Right atrium auricular region (tissue), 2 donors: ENCODE results near the gene XIRP1. TPM values are rescaled to one million over a fixed set of nuclear protein-coding genes. Genes with fewer than 3 reads are reported as not detected.

Source experiments
- DNase-seq: peaks from one replicate; pipeline ENCODE4 v3.0.0-alpha.2; 2019; ENCODE audit warnings: low spot score
- H3K27ac ChIP-seq, 2 donors: fragments of 200-600 bp; sonication (generic); 1 replicate in 1 of 2; 2 replicates in 1 of 2; pipeline ENCODE4 v1.5.1; 2016 to 2019
- H3K27me3 ChIP-seq, 2 donors: fragments of 200-600 bp; sonication (generic); one replicate each; pipeline versions ENCODE4 v1.5.1 to v1.6.0; 2017 to 2019
- H3K36me3 ChIP-seq: fragments of 200-600 bp; sonication (generic); one replicate; pipeline ENCODE4 v1.5.1; 2016
- H3K4me1 ChIP-seq, 2 donors: fragments of 200-600 bp; sonication (generic); one replicate each; pipeline versions ENCODE4 v1.5.1 to v1.6.0; 2017 to 2019
- H3K4me3 ChIP-seq, 2 donors: fragments of 200-600 bp; sonication (generic); 1 replicate in 1 of 2; 2 replicates in 1 of 2; pipeline ENCODE4 v1.5.1; 2017 to 2019; ENCODE audit warnings: mild to moderate bottlenecking in 1 of 2, moderate library complexity in 1 of 2
- H3K9me3 ChIP-seq, 2 donors: fragments of 200-600 bp; sonication (generic); one replicate each; pipeline ENCODE4 v1.5.1; 2019
- CTCF ChIP-seq, 2 donors: fragments of 200-600 bp; sonication (generic); IDR thresholded peaks; one replicate each; pipeline ENCODE4 v1.5.1; 2019; ENCODE audit warnings: antibody characterized with exemption in 2 of 2
- total RNA-seq, 2 donors: library from RNA; depleted of rRNA; stranded (reverse); fragments of >200 nt; gene quantifications; one replicate each; pipeline ENCODE4 v1.1.0, GENCODE V29; 2016

The XIRP1 gene
- total RNA-seq, 2 donors from 2014 or later = 319 to 1,274 TPM

GRCh38 chr3:39153977-39154279 lies 38.5 kb downstream of the XIRP1 start:
- H3K27me3 ChIP-seq = no peaks in the 10 kb centered on the region
- H3K36me3 ChIP-seq = no peaks in the 10 kb centered on the region
- H3K9me3 ChIP-seq = no peaks in the 10 kb centered on the region
- TF ChIP-seq CTCF (IDR thresholded peaks at IDR 0.05) = no peak
- peaks cover 0 to 52% of the 10 kb centered on the region in 2 donors for H3K4me1 ChIP-seq
- H3K4me3 ChIP-seq = peak overlapping the region; percentile 91 to 93
- H3K27ac ChIP-seq = peak overlapping the region; percentile 99
- no peak for DNase-seq

- H3K4me3 ChIP-seq = peak overlapping the region; percentile 91 to 93
- peaks cover 8% of the 10 kb centered on the region for H3K36me3 ChIP-seq
- DNase-seq = peak; percentile 97
- peaks cover 0 to 81% of the 10 kb centered on the region in 2 donors for H3K4me1 ChIP-seq
- H3K27ac ChIP-seq = peak overlapping the region; percentile 99
- no peak for TF ChIP-seq CTCF (IDR thresholded peaks at IDR 0.05)
- H3K27me3 ChIP-seq = no peaks in the 10 kb centered on the region
- no peaks in the 10 kb centered on the region for H3K9me3 ChIP-seq
Observed at GRCh38 chr3:39150803-39151631, 41.4 kb downstream of the XIRP1 start.

GRCh38 chr3:39150148-39150802 lies 42.1 kb downstream of the XIRP1 start:
- no peak for TF ChIP-seq CTCF (IDR thresholded peaks at IDR 0.05)
- Histone ChIP-seq H3K4me3 (peak overlapping the region; percentile 91 to 93), H3K27ac (peak overlapping the region; percentile 99), H3K4me1 (peaks cover 0 to 83% of the 10 kb centered on the region in 2 donors), H3K27me3 (no peaks in the 10 kb centered on the region), H3K9me3 (no peaks in the 10 kb centered on the region), H3K36me3 (peaks cover 16% of the 10 kb centered on the region)
- DNase-seq = no peak

- Histone ChIP-seq H3K4me1 (peaks cover 0 to 88% of the 10 kb centered on the region in 2 donors), H3K36me3 (peaks cover 22% of the 10 kb centered on the region), H3K27me3 (no peaks in the 10 kb centered on the region), H3K27ac (peak overlapping the region; percentile 99), H3K4me3 (peak overlapping the region; percentile 91 to 93), H3K9me3 (no peaks in the 10 kb centered on the region)
- DNase-seq = no peak
- no peak for TF ChIP-seq CTCF (IDR thresholded peaks at IDR 0.05)
Observed at GRCh38 chr3:39149498-39150147, 42.8 kb downstream of the XIRP1 start.

- DNase-seq = no peak
- Histone ChIP-seq H3K4me3 (peak overlapping the region in 1 of 2 donors; percentile 93), H3K27me3 (no peaks in the 10 kb centered on the region), H3K36me3 (peaks cover 28% of the 10 kb centered on the region), H3K27ac (peak overlapping the region; percentile 82 to 99), H3K4me1 (peaks cover 0 to 88% of the 10 kb centered on the region in 2 donors), H3K9me3 (no peaks in the 10 kb centered on the region)
- TF ChIP-seq CTCF (IDR thresholded peaks at IDR 0.05) = no peak
Observed at GRCh38 chr3:39149059-39149455, 43.3 kb downstream of the XIRP1 start.
